HepG2 (cell line): Measurements from ENCODE around the gene SEPTIN10. TPM values are rescaled to one million over a fixed set of nuclear protein-coding genes. Genes with fewer than 3 reads are reported as not detected.

Experiments used
- BHLHE40 ChIP-seq: IDR thresholded peaks from 2 replicates; pipeline ENCODE4 v1.6.1; 2011; ENCODE audit warnings: low read length, improper control_type of control experiment
- CBX5 ChIP-seq: sonication (generic); formaldehyde crosslinking; IDR thresholded peaks from 2 replicates; pipeline ENCODE4 v1.4.0; 2020; ENCODE audit warnings: missing genetic modification reagents, borderline replicate concordance
- CHCHD3 ChIP-seq: sonication (generic); formaldehyde crosslinking; IDR thresholded peaks from 2 replicates; pipeline ENCODE4 v1.8.0; 2022; ENCODE audit warnings: mild to moderate bottlenecking, missing genetic modification reagents, moderate library complexity
- DDIT3 ChIP-seq: sonication (generic); formaldehyde crosslinking; IDR thresholded peaks from 2 replicates; pipeline ENCODE4 v1.4.0; 2020; ENCODE audit warnings: mild to moderate bottlenecking, missing genetic modification reagents
- GLMP ChIP-seq: sonication (generic); formaldehyde crosslinking; IDR thresholded peaks from 2 replicates; pipeline ENCODE4 v1.9.0; 2021; ENCODE audit warnings: missing genetic modification reagents, mild to moderate bottlenecking, borderline replicate concordance
- HMG20B ChIP-seq: conservative IDR thresholded peaks from 2 replicates; pipeline ENCODE4 v1.6.1; 2016; ENCODE audit warnings: missing genetic modification reagents, missing compliant biosample characterization
- MAF1 ChIP-seq: sonication (generic); formaldehyde crosslinking; IDR thresholded peaks from 2 replicates; pipeline ENCODE4 v1.5.0; 2020; ENCODE audit warnings: missing genetic modification reagents, borderline replicate concordance
- MED8 ChIP-seq: sonication (generic); formaldehyde crosslinking; IDR thresholded peaks from 2 replicates; pipeline ENCODE4 v1.8.1; 2023; ENCODE audit warnings: mild to moderate bottlenecking, missing genetic modification reagents; ENCODE audit not compliant: insufficient replicate concordance
- NCOA1 ChIP-seq: sonication (generic); formaldehyde crosslinking; IDR thresholded peaks from 2 replicates; pipeline ENCODE4 v1.9.0; 2021; ENCODE audit warnings: missing genetic modification reagents
- PHF5A ChIP-seq: IDR thresholded peaks from one replicate; pipeline ENCODE4 v1.6.1; 2018; ENCODE audit warnings: low read depth, missing genetic modification reagents; ENCODE audit not compliant: unreplicated experiment
- RFXANK ChIP-seq: IDR thresholded peaks from 2 replicates; pipeline ENCODE4 v1.6.1; 2016
- ZFAT ChIP-seq: sonication (generic); formaldehyde crosslinking; conservative IDR thresholded peaks from 2 replicates; pipeline ENCODE4 v1.8.1; 2023; ENCODE audit warnings: missing genetic modification reagents, inconsistent platforms
- ZFP41 ChIP-seq: sonication (generic); formaldehyde crosslinking; IDR thresholded peaks from 2 replicates; pipeline ENCODE4 v1.4.0; 2020; ENCODE audit warnings: mild to moderate bottlenecking, missing genetic modification reagents, borderline replicate concordance
- ZNF138 ChIP-seq: sonication (generic); formaldehyde crosslinking; IDR thresholded peaks from 2 replicates; pipeline ENCODE4 v1.5.0; 2020; ENCODE audit warnings: mild to moderate bottlenecking, low read depth, missing genetic modification reagents
- polyA plus RNA-seq, 8 experiments: library from polyadenylated mRNA; depleted of rRNA in 3 of 8; stranded (reverse) in 7 of 8; unstranded in 1 of 8; fragments of >200 nt; fragmentation: Illumina TruSeq in 4 of 8; extraction: Trizol in 4 of 8; gene quantifications; 2 replicates each; pipeline versions ENCODE4 v1.2.1 to v1.2.3, GENCODE V29; 2011 to 2016; ENCODE audit warnings: low read depth in 4 of 8, missing spikeins in 1 of 8, mixed read lengths in 1 of 8; ENCODE audit not compliant: insufficient read depth in 1 of 8
- total RNA-seq, 5 experiments: library from RNA; depleted of rRNA; stranded (reverse); fragments of >200 nt; fragmentation: Illumina TruSeq; extraction: Trizol; gene quantifications; 2 replicates each; pipeline ENCODE4 v1.2.3, GENCODE V29; 2016; ENCODE audit warnings: low read depth in 1 of 5
- TF ChIP-seq, protein P1 (sequence below): sonication (generic); formaldehyde crosslinking; IDR thresholded peaks from 2 replicates; pipeline ENCODE4; 2020; ENCODE audit warnings: missing genetic modification reagents, mild to moderate bottlenecking, borderline replicate concordance
- TF ChIP-seq, protein P2 (sequence below): IDR thresholded peaks from 2 replicates; pipeline ENCODE4 v1.6.1; 2016; ENCODE audit warnings: low read depth, borderline replicate concordance
- TF ChIP-seq, protein P3 (sequence below): sonication (generic); formaldehyde crosslinking; IDR thresholded peaks from 2 replicates; pipeline ENCODE4 v1.4.0; 2020; ENCODE audit warnings: missing genetic modification reagents
- TF ChIP-seq, protein P4 (sequence below): sonication (generic); formaldehyde crosslinking; IDR thresholded peaks from 2 replicates; pipeline ENCODE4 v1.5.1; 2020; ENCODE audit warnings: mild to moderate bottlenecking, missing genetic modification reagents

SEPTIN10 gene
- total and polyA plus RNA-seq, 2 of the 13 experiments (the other 11 are each of a cell fraction or from before 2014, with no cell fraction given), result 45.8 to 67.5 TPM

DNA sequence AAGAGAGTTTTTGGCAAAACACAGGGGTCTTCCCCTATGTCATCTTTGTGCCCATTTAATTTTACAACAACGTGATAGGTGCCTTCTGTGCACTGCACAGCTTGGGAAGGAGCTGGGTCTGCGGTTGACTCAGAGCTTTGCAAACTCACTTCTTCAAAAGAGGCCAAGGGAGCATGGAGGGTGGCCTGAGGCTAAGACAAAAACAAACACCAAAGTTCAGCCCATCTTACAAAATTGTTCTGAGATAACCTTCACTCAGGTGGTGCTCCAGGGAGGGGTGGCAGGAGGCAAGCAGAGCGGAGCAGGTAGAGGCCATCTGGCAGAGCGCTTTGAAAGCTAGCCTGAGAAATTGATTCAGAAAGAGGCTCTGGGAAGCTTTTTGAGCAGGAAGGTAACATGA lies 10.2 kb upstream of the SEPTIN10 start (continued):
- TF ChIP-seq, protein P1, sequence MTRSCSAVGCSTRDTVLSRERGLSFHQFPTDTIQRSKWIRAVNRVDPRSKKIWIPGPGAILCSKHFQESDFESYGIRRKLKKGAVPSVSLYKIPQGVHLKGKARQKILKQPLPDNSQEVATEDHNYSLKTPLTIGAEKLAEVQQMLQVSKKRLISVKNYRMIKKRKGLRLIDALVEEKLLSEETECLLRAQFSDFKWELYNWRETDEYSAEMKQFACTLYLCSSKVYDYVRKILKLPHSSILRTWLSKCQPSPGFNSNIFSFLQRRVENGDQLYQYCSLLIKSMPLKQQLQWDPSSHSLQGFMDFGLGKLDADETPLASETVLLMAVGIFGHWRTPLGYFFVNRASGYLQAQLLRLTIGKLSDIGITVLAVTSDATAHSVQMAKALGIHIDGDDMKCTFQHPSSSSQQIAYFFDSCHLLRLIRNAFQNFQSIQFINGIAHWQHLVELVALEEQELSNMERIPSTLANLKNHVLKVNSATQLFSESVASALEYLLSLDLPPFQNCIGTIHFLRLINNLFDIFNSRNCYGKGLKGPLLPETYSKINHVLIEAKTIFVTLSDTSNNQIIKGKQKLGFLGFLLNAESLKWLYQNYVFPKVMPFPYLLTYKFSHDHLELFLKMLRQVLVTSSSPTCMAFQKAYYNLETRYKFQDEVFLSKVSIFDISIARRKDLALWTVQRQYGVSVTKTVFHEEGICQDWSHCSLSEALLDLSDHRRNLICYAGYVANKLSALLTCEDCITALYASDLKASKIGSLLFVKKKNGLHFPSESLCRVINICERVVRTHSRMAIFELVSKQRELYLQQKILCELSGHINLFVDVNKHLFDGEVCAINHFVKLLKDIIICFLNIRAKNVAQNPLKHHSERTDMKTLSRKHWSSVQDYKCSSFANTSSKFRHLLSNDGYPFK (CRISPR knock-in tag), result no peak
- TF ChIP-seq, protein P2, sequence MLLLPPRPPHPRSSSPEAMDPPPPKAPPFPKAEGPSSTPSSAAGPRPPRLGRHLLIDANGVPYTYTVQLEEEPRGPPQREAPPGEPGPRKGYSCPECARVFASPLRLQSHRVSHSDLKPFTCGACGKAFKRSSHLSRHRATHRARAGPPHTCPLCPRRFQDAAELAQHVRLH, result no peak
- TF ChIP-seq RFXANK (no peak), CBX5 (CRISPR knock-in tag) (no peak), NCOA1 (CRISPR knock-in tag) (no peak), BHLHE40 (no peak), GLMP (CRISPR knock-in tag) (no peak), PHF5A (CRISPR knock-in tag) (no peak), DDIT3 (CRISPR knock-in tag) (no peak), HMG20B (0 out of 2 replicates have a peak, but pooled peaks have one; percentile 13), ZNF138 (CRISPR knock-in tag) (no peak), CHCHD3 (CRISPR knock-in tag) (no peak), MAF1 (no peak), ZFP41 (CRISPR knock-in tag) (no peak), MED8 (CRISPR knock-in tag) (no peak), ZFAT (no peak)
- TF ChIP-seq, protein P3, sequence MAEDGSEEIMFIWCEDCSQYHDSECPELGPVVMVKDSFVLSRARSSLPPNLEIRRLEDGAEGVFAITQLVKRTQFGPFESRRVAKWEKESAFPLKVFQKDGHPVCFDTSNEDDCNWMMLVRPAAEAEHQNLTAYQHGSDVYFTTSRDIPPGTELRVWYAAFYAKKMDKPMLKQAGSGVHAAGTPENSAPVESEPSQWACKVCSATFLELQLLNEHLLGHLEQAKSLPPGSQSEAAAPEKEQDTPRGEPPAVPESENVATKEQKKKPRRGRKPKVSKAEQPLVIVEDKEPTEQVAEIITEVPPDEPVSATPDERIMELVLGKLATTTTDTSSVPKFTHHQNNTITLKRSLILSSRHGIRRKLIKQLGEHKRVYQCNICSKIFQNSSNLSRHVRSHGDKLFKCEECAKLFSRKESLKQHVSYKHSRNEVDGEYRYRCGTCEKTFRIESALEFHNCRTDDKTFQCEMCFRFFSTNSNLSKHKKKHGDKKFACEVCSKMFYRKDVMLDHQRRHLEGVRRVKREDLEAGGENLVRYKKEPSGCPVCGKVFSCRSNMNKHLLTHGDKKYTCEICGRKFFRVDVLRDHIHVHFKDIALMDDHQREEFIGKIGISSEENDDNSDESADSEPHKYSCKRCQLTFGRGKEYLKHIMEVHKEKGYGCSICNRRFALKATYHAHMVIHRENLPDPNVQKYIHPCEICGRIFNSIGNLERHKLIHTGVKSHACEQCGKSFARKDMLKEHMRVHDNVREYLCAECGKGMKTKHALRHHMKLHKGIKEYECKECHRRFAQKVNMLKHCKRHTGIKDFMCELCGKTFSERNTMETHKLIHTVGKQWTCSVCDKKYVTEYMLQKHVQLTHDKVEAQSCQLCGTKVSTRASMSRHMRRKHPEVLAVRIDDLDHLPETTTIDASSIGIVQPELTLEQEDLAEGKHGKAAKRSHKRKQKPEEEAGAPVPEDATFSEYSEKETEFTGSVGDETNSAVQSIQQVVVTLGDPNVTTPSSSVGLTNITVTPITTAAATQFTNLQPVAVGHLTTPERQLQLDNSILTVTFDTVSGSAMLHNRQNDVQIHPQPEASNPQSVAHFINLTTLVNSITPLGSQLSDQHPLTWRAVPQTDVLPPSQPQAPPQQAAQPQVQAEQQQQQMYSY, result no peak
- TF ChIP-seq, protein P4, sequence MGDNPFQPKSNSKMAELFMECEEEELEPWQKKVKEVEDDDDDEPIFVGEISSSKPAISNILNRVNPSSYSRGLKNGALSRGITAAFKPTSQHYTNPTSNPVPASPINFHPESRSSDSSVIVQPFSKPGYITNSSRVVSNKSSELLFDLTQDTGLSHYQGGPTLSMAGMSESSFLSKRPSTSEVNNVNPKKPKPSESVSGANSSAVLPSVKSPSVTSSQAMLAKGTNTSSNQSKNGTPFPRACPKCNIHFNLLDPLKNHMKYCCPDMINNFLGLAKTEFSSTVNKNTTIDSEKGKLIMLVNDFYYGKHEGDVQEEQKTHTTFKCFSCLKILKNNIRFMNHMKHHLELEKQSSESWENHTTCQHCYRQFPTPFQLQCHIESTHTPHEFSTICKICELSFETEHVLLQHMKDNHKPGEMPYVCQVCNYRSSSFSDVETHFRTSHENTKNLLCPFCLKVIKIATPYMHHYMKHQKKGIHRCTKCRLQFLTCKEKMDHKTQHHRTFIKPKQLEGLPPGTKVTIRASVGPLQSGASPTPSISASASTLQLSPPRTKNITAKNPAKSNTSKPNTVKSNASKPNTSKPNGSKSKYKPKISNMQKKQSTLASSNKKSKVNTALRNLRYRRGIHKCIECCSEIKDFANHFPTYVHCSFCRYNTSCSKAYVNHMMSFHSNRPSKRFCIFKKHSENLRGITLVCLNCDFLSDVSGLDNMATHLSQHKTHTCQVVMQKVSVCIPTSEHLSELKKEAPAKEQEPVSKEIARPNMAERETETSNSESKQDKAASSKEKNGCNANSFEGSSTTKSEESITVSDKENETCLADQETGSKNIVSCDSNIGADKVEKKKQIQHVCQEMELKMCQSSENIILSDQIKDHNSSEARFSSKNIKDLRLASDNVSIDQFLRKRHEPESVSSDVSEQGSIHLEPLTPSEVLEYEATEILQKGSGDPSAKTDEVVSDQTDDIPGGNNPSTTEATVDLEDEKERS, result no peak
